Neuronal stem cell (in vitro differentiated cells): Measurements from ENCODE around the gene ARHGEF25.

Experiments
- DNase-seq: peaks from one replicate; pipeline ENCODE4 v3.0.0-alpha.2; 2013; ENCODE audit warnings: low spot score
- H2AFZ ChIP-seq: one replicate; pipeline ENCODE4 v1.6.1; 2013; ENCODE audit warnings: mild to moderate bottlenecking, low read length, inconsistent platforms
- H2AK5ac ChIP-seq: 2 replicates; pipeline ENCODE4 v1.6.1; 2013; ENCODE audit warnings: low read depth, mild to moderate bottlenecking, inconsistent platforms, low read length, moderate library complexity, mixed read lengths
- H2BK120ac ChIP-seq: 2 replicates; pipeline ENCODE4 v1.6.1; 2013; ENCODE audit warnings: low read depth, mild to moderate bottlenecking, inconsistent platforms, low read length, moderate library complexity, mixed read lengths
- H2BK12ac ChIP-seq: one replicate; pipeline ENCODE4 v1.6.1; 2013; ENCODE audit warnings: low read length, inconsistent platforms
- H2BK15ac ChIP-seq: 2 replicates; pipeline ENCODE4 v1.6.1; 2013; ENCODE audit warnings: mild to moderate bottlenecking, low read length, inconsistent platforms, mixed read lengths
- H2BK5ac ChIP-seq: one replicate; pipeline ENCODE4 v1.6.1; 2013; ENCODE audit warnings: inconsistent platforms, mild to moderate bottlenecking, low read length, moderate library complexity
- H3K14ac ChIP-seq: one replicate; pipeline ENCODE4 v1.6.1; 2013; ENCODE audit warnings: low read length, inconsistent platforms
- H3K18ac ChIP-seq: 2 replicates; pipeline ENCODE4 v1.6.1; 2013; ENCODE audit warnings: low read length, inconsistent platforms
- H3K23ac ChIP-seq: 2 replicates; pipeline ENCODE4 v1.6.1; 2013; ENCODE audit warnings: low read depth, mild to moderate bottlenecking, mixed read lengths, low read length, inconsistent platforms; ENCODE audit not compliant: poor library complexity
- H3K27ac ChIP-seq: replicated peaks from 3 replicates; pipeline ENCODE4 v1.5.1; 2013; ENCODE audit warnings: low read length, inconsistent platforms
- H3K27me3 ChIP-seq, 3 experiments: 2 replicates each; pipeline ENCODE4 v1.6.1; 2013; ENCODE audit warnings: low read length in 3 of 3, mild to moderate bottlenecking in 2 of 3, inconsistent platforms in 1 of 3, low read depth in 1 of 3, mixed read lengths in 1 of 3, moderate library complexity in 1 of 3; ENCODE audit not compliant: control insufficient read depth in 3 of 3, insufficient read depth in 3 of 3
- H3K36me3 ChIP-seq, 2 donors: replicated peaks in 1 of 2; 2 replicates each; pipeline ENCODE4 v1.6.1; 2013; ENCODE audit warnings: low read length in 2 of 2; ENCODE audit not compliant: control insufficient read depth in 2 of 2, insufficient read depth in 2 of 2
- H3K4ac ChIP-seq: 2 replicates; pipeline ENCODE4 v1.6.1; 2013; ENCODE audit warnings: inconsistent platforms, mild to moderate bottlenecking, low read length, moderate library complexity
- H3K4me1 ChIP-seq, 2 donors: 1 replicate in 1 of 2; 2 replicates in 1 of 2; pipeline ENCODE4 v1.6.1; 2013; ENCODE audit warnings: low read length in 2 of 2, low read depth in 1 of 2; ENCODE audit not compliant: control insufficient read depth in 2 of 2, insufficient read depth in 1 of 2
- H3K4me2 ChIP-seq: one replicate; pipeline ENCODE4 v1.6.1; 2013; ENCODE audit warnings: mild to moderate bottlenecking, low read length, inconsistent platforms; ENCODE audit not compliant: insufficient read depth, poor library complexity, severe bottlenecking
- H3K4me3 ChIP-seq, 2 donors: 2 replicates each; pipeline ENCODE4 v1.5.1; 2013; ENCODE audit warnings: low read length in 2 of 2, mild to moderate bottlenecking in 2 of 2, inconsistent platforms in 1 of 2, moderate library complexity in 1 of 2
- H3K79me1 ChIP-seq: one replicate; pipeline ENCODE4 v1.6.1; 2013; ENCODE audit warnings: low read depth, mild to moderate bottlenecking, inconsistent platforms, low read length, moderate library complexity
- H3K9ac ChIP-seq: one replicate; pipeline ENCODE4 v1.6.1; 2013; ENCODE audit warnings: mild to moderate bottlenecking, low read depth, low read length, inconsistent platforms; ENCODE audit not compliant: poor library complexity
- H3K9me3 ChIP-seq, 2 donors: replicated peaks in 1 of 2; 2 replicates each; pipeline versions ENCODE3 to v1.6.1; 2013; ENCODE audit warnings: low read length in 2 of 2, mild to moderate bottlenecking in 2 of 2, inconsistent platforms in 1 of 2, low read depth in 1 of 2, mixed read lengths in 1 of 2, moderate library complexity in 1 of 2; ENCODE audit not compliant: control insufficient read depth in 2 of 2, insufficient read depth in 1 of 2
- H4K8ac ChIP-seq: one replicate; pipeline ENCODE4 v1.6.1; 2013; ENCODE audit warnings: low read depth, mild to moderate bottlenecking, inconsistent platforms, low read length, moderate library complexity
- H4K91ac ChIP-seq: one replicate; pipeline ENCODE4 v1.6.1; 2013; ENCODE audit warnings: low read length, low read depth, mild to moderate bottlenecking, inconsistent platforms; ENCODE audit not compliant: poor library complexity
- WGBS, 2 donors: extraction: QIAGEN DNeasy Blood & Tissue Kit; methylation state at CpG; one replicate each; pipeline ENCODE4 v1.1.7; 2013; ENCODE audit warnings: missing lambda C conversion rate in 2 of 2, mixed read lengths in 1 of 2; ENCODE audit not compliant: insufficient read length in 2 of 2, insufficient replicate concordance in 1 of 2; ENCODE audit errors: extremely low coverage in 2 of 2; 5-methylcytosine and 5-hydroxymethylcytosine counted together

The ARHGEF25 gene

GRCh38 chr12:57604454-57604991 is 6.7 kb upstream of the ARHGEF25 start, which contains the start of gene DTX3:
TSS of gene DTX3 (plus strand) at chr12:57604824. CDS start at chr12:57606518, 1,694 bp downstream.
- Histone ChIP-seq H3K4ac (peak within 1 kb of the TSS; percentile 38), H3K14ac (peak within 1 kb of the TSS; percentile 72), H2BK5ac (peak within 1 kb of the TSS; percentile 10), H2AFZ (peak within 1 kb of the TSS; percentile 97), H3K4me1 (peaks cover 11 to 14% of the 10 kb centered on the region in 2 donors), H2AK5ac (peak within 1 kb of the TSS; percentile 53), H3K23ac (no peak within 1 kb of the TSS), H3K9me3 (no peaks in the 10 kb centered on the region), H2BK120ac (peak within 1 kb of the TSS; percentile 19), H3K27ac (peak within 1 kb of the TSS; percentile 37), H2BK15ac (peak within 1 kb of the TSS; percentile 62), H3K36me3 (peaks cover 21 to 64% of the 10 kb centered on the region in 2 donors), H3K9ac (peak within 1 kb of the TSS; percentile 75), H3K79me1 (no peaks in the 10 kb centered on the region), H3K4me2 (peak within 1 kb of the TSS; percentile 98), H2BK12ac (no peak within 1 kb of the TSS), H3K4me3 (peak within 1 kb of the TSS; percentile 82 to 90), H4K8ac (peak within 1 kb of the TSS; percentile 70), H3K27me3 (no peaks in the 10 kb centered on the region), H4K91ac (peak within 1 kb of the TSS; percentile 94), H3K18ac (peak within 1 kb of the TSS; percentile 98)
- DNase-seq: no peak
- WGBS, 2 donors: no CpG with 5 or more reads among the region's 36 CpGs

GRCh38 chr12:57604992-57605810 is 6.0 kb upstream of the ARHGEF25 start:
- Histone ChIP-seq H3K18ac (peak overlapping the region; percentile 89), H3K4me2 (peak overlapping the region; percentile 98), H3K14ac (peak overlapping the region; percentile 49), H3K79me1 (no peaks in the 10 kb centered on the region), H2BK15ac (peak overlapping the region; percentile 35), H3K27me3 (no peaks in the 10 kb centered on the region), H2AFZ (peak overlapping the region; percentile 97), H3K4me1 (peaks cover 11 to 14% of the 10 kb centered on the region in 2 donors), H2BK12ac (no peak overlapping the region), H3K23ac (no peak overlapping the region), H3K4me3 (peak overlapping the region; percentile 82 to 90), H3K9me3 (no peaks in the 10 kb centered on the region), H4K91ac (no peak overlapping the region), H4K8ac (peak overlapping the region; percentile 70), H2BK120ac (peak overlapping the region; percentile 19), H2BK5ac (peak overlapping the region; percentile 10), H3K36me3 (peaks cover 18 to 58% of the 10 kb centered on the region in 2 donors), H2AK5ac (peak overlapping the region; percentile 53), H3K9ac (peak overlapping the region; percentile 75), H3K4ac (peak overlapping the region; percentile 13), H3K27ac (no peak overlapping the region)
- no CpG with 5 or more reads among the region's 25 CpGs for WGBS, 2 donors
- DNase-seq: no peak

- DNase-seq: no peak
- no CpG with 5 or more reads among the region's 4 CpGs for WGBS, 2 donors
Measured at GRCh38 chr12:57605811-57606311, 5.4 kb upstream of the ARHGEF25 start.

GRCh38 chr12:57606399-57606798 is 4.8 kb upstream of the ARHGEF25 start:
- Histone ChIP-seq H3K9me3 (no peaks in the 10 kb centered on the region), H3K4me3 (no peak overlapping the region), H2AK5ac (no peak overlapping the region), H3K18ac (no peak overlapping the region), H2AFZ (no peak overlapping the region), H3K4me2 (no peak overlapping the region), H2BK5ac (no peak overlapping the region), H3K27ac (no peak overlapping the region), H2BK120ac (no peak overlapping the region), H3K79me1 (no peaks in the 10 kb centered on the region), H3K14ac (no peak overlapping the region), H3K4me1 (peaks cover 16 to 17% of the 10 kb centered on the region in 2 donors), H3K23ac (no peak overlapping the region), H2BK15ac (no peak overlapping the region), H3K9ac (no peak overlapping the region), H3K27me3 (peaks cover 0 to 3% (median 0%) of the 10 kb centered on the region in 3 experiments), H4K91ac (no peak overlapping the region), H3K36me3 (peaks cover 17 to 46% of the 10 kb centered on the region in 2 donors), H4K8ac (no peak overlapping the region), H3K4ac (no peak overlapping the region), H2BK12ac (no peak overlapping the region)
- WGBS, 2 donors: no CpG with 5 or more reads among the region's 2 CpGs
- no peak for DNase-seq

More at GRCh38 chr12:57605811-57606311, 5.4 kb upstream of the ARHGEF25 start:
- H3K18ac ChIP-seq: no peak overlapping the region
- H2AFZ ChIP-seq: no peak overlapping the region
- no peak overlapping the region for H4K8ac ChIP-seq
- no peak overlapping the region for H3K23ac ChIP-seq
- no peak overlapping the region for H2AK5ac ChIP-seq
- H2BK15ac ChIP-seq: no peak overlapping the region
- no peak overlapping the region for H2BK12ac ChIP-seq
- no peak overlapping the region for H3K4ac ChIP-seq
- no peaks in the 10 kb centered on the region for H3K79me1 ChIP-seq
- H4K91ac ChIP-seq: no peak overlapping the region
- no peaks in the 10 kb centered on the region for H3K9me3 ChIP-seq
- peak overlapping the region in 1 of 2 donors; percentile 82 for H3K4me3 ChIP-seq
- no peak overlapping the region for H3K27ac ChIP-seq
- H3K27me3 ChIP-seq: peaks cover 0 to 3% (median 0%) of the 10 kb centered on the region in 3 experiments
- peak overlapping the region; percentile 98 for H3K4me2 ChIP-seq
- peaks cover 17 to 51% of the 10 kb centered on the region in 2 donors for H3K36me3 ChIP-seq
- H3K9ac ChIP-seq: no peak overlapping the region
- no peak overlapping the region for H3K14ac ChIP-seq
- H2BK120ac ChIP-seq: no peak overlapping the region
- H3K4me1 ChIP-seq: peaks cover 15 to 16% of the 10 kb centered on the region in 2 donors
- H2BK5ac ChIP-seq: no peak overlapping the region
